ENCODE measurements around the gene STIM1. TPM values are rescaled to one million over a fixed set of nuclear protein-coding genes. Genes with fewer than 3 reads are reported as not detected.

Gene STIM1
- total RNA-seq, 1 experiment from 2014 or later: 18.0 TPM

DNA sequence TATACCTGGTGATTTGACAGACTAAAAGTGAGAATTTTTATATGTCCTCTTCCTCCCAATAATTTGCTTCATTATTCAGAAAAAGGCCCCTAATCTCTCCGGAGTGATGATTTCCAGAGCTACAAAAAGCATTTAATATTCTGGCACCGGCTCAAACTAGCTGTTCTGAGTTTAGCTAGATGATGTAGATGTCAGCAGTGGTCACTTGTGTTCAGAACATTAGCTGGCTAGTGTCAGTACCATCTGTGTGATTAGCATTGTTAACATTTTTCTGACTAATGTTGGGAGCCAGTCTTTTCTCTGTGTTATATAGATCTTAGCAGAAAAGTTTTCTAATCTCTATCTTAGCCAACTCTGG lies 170.5 kb downstream of the STIM1 start:
- TF ChIP-seq ZNF416 (CRISPR knock-in tag; IDR thresholded peaks at IDR 0.05) (no peak), MYBL2 (CRISPR knock-in tag; IDR thresholded peaks at IDR 0.05) (no peak), PRRX2 (CRISPR knock-in tag; IDR thresholded peaks at IDR 0.05) (no peak)
- H3K9me3 Mint-ChIP-seq: peaks cover 21% of the 10 kb centered on the region
- ChIA-PET POLR2A (interaction anchor here (0.7 kb wide), 1 partner anchor 160 kb away, joined by 3 read pairs; no protein-coding TSS in a partner anchor), CTCF (no interaction called here)
- no peak overlapping the region for H3K27ac Mint-ChIP-seq
- peaks cover 10% of the 10 kb centered on the region for H3K36me3 Mint-ChIP-seq
- no peak overlapping the region for H3K4me3 Mint-ChIP-seq
- H3K27me3 Mint-ChIP-seq (ENCODE audit: low read depth): no peaks in the 10 kb centered on the region
- ATAC-seq (no peak), DNase-seq (ENCODE audit: low spot score) (no peak)
- H3K4me1 Mint-ChIP-seq: no peaks in the 10 kb centered on the region

DNA sequence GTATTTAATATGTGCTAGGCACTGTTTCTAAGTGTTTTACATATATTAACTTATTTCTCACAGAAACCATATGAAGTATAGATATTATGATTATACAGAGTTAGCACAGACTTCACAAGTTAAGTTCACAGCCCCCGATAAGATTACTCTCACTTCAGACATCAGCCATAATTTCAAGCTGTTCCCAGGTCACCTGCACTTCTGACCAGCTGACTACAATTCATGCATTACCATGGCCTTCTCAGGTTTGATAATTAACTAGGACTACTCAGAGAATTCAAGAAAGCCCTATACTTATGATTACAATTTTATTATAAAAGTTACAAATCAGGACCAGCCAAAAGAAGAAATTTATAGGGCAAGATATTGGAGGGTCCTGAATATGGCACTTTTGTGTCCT lies 170.9 kb downstream of the STIM1 start:
- Mint-ChIP-seq H3K36me3 (peaks cover 10% of the 10 kb centered on the region), H3K27ac (no peak overlapping the region), H3K9me3 (peaks cover 26% of the 10 kb centered on the region), H3K4me3 (no peak overlapping the region), H3K27me3 (ENCODE audit: low read depth) (no peaks in the 10 kb centered on the region), H3K4me1 (no peaks in the 10 kb centered on the region)
- POLR2A ChIA-PET: no interaction called here
- DNase-seq (ENCODE audit: low spot score) (no peak), ATAC-seq (no peak)
- TF ChIP-seq, protein P1, sequence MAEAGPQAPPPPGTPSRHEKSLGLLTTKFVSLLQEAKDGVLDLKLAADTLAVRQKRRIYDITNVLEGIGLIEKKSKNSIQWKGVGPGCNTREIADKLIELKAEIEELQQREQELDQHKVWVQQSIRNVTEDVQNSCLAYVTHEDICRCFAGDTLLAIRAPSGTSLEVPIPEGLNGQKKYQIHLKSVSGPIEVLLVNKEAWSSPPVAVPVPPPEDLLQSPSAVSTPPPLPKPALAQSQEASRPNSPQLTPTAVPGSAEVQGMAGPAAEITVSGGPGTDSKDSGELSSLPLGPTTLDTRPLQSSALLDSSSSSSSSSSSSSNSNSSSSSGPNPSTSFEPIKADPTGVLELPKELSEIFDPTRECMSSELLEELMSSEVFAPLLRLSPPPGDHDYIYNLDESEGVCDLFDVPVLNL (CRISPR knock-in tag; IDR thresholded peaks at IDR 0.05; ENCODE audit: borderline replicate concordance, low read depth): no peak
- no peak for TF ChIP-seq PRRX2 (CRISPR knock-in tag; IDR thresholded peaks at IDR 0.05)
- TF ChIP-seq ELF4 (CRISPR knock-in tag; IDR thresholded peaks at IDR 0.05; ENCODE audit: low read depth): no peak
- TF ChIP-seq, protein P2, sequence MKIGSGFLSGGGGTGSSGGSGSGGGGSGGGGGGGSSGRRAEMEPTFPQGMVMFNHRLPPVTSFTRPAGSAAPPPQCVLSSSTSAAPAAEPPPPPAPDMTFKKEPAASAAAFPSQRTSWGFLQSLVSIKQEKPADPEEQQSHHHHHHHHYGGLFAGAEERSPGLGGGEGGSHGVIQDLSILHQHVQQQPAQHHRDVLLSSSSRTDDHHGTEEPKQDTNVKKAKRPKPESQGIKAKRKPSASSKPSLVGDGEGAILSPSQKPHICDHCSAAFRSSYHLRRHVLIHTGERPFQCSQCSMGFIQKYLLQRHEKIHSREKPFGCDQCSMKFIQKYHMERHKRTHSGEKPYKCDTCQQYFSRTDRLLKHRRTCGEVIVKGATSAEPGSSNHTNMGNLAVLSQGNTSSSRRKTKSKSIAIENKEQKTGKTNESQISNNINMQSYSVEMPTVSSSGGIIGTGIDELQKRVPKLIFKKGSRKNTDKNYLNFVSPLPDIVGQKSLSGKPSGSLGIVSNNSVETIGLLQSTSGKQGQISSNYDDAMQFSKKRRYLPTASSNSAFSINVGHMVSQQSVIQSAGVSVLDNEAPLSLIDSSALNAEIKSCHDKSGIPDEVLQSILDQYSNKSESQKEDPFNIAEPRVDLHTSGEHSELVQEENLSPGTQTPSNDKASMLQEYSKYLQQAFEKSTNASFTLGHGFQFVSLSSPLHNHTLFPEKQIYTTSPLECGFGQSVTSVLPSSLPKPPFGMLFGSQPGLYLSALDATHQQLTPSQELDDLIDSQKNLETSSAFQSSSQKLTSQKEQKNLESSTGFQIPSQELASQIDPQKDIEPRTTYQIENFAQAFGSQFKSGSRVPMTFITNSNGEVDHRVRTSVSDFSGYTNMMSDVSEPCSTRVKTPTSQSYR (CRISPR knock-in tag; IDR thresholded peaks at IDR 0.05): no peak
- TF ChIP-seq, protein P3, sequence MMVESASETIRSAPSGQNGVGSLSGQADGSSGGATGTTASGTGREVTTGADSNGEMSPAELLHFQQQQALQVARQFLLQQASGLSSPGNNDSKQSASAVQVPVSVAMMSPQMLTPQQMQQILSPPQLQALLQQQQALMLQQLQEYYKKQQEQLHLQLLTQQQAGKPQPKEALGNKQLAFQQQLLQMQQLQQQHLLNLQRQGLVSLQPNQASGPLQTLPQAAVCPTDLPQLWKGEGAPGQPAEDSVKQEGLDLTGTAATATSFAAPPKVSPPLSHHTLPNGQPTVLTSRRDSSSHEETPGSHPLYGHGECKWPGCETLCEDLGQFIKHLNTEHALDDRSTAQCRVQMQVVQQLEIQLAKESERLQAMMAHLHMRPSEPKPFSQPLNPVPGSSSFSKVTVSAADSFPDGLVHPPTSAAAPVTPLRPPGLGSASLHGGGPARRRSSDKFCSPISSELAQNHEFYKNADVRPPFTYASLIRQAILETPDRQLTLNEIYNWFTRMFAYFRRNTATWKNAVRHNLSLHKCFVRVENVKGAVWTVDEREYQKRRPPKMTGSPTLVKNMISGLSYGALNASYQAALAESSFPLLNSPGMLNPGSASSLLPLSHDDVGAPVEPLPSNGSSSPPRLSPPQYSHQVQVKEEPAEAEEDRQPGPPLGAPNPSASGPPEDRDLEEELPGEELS (CRISPR knock-in tag; IDR thresholded peaks at IDR 0.05): no peak
- no peak for TF ChIP-seq ATF1 (CRISPR knock-in tag; IDR thresholded peaks at IDR 0.05)
- TF ChIP-seq TEAD1 (CRISPR knock-in tag; IDR thresholded peaks at IDR 0.05): no peak
- TF ChIP-seq HMGA2 (CRISPR knock-in tag; IDR thresholded peaks at IDR 0.05): no peak
- no peak for TF ChIP-seq SOX15 (CRISPR knock-in tag; IDR thresholded peaks at IDR 0.05)
- no peak for TF ChIP-seq GRHL2 (CRISPR knock-in tag; IDR thresholded peaks at IDR 0.05; ENCODE audit: insufficient replicate concordance, severe bottlenecking)
- TF ChIP-seq ZSCAN18 (CRISPR knock-in tag; IDR thresholded peaks at IDR 0.05): no peak
- TF ChIP-seq ZNF263 (CRISPR knock-in tag; IDR thresholded peaks at IDR 0.05; ENCODE audit: low read depth): no peak
- TF ChIP-seq ZNF317 (CRISPR knock-in tag; IDR thresholded peaks at IDR 0.05; ENCODE audit: borderline replicate concordance, low read depth): no peak
- TF ChIP-seq STAT6 (CRISPR knock-in tag; conservative IDR thresholded peaks at IDR 0.05; ENCODE audit: low read depth): no peak
- no peak for TF ChIP-seq CREM (CRISPR knock-in tag; IDR thresholded peaks at IDR 0.05)
- no peak for TF ChIP-seq NFE2L1 (CRISPR knock-in tag; IDR thresholded peaks at IDR 0.05)
- no peak for TF ChIP-seq ZNF219 (CRISPR knock-in tag; IDR thresholded peaks at IDR 0.05; ENCODE audit: borderline replicate concordance)
- CTCF ChIA-PET: no interaction called here

Data from WTC11 (cell line).